Mucosa of rectum (tissue), 2 donors: ENCODE results near the gene RNF148.

Source experiments
- H3K27ac ChIP-seq, 2 donors: one replicate each; pipeline ENCODE4 v1.7.0; 2013; ENCODE audit warnings: inconsistent platforms in 2 of 2, low read depth in 2 of 2, low read length in 2 of 2
- H3K27me3 ChIP-seq, 2 donors: one replicate each; pipeline ENCODE4 v1.7.0; 2013; ENCODE audit warnings: low read length in 2 of 2; ENCODE audit not compliant: control insufficient read depth in 2 of 2, insufficient read depth in 2 of 2
- H3K36me3 ChIP-seq, 2 donors: one replicate each; pipeline ENCODE4 v1.7.0; 2013; ENCODE audit warnings: low read length in 2 of 2; ENCODE audit not compliant: control insufficient read depth in 2 of 2, insufficient read depth in 2 of 2
- H3K4me1 ChIP-seq, 2 donors: one replicate each; pipeline ENCODE4 v1.7.0; 2013; ENCODE audit warnings: low read length in 2 of 2, mild to moderate bottlenecking in 1 of 2; ENCODE audit not compliant: control insufficient read depth in 2 of 2, insufficient read depth in 2 of 2
- H3K4me3 ChIP-seq, 2 donors: one replicate each; pipeline ENCODE4 v1.7.0; 2013; ENCODE audit warnings: low read length in 2 of 2
- H3K9ac ChIP-seq, 2 donors: one replicate each; pipeline ENCODE4 v1.7.0; 2013; ENCODE audit warnings: low read length in 2 of 2, low read depth in 1 of 2, mild to moderate bottlenecking in 1 of 2
- H3K9me3 ChIP-seq, 2 donors: one replicate each; pipeline ENCODE4 v1.7.0; 2013; ENCODE audit warnings: low read length in 2 of 2; ENCODE audit not compliant: control insufficient read depth in 2 of 2
- donor health status: healthy.
- donor health status: Normal muscosa, but diverticular disease.

Gene RNF148

DNA sequence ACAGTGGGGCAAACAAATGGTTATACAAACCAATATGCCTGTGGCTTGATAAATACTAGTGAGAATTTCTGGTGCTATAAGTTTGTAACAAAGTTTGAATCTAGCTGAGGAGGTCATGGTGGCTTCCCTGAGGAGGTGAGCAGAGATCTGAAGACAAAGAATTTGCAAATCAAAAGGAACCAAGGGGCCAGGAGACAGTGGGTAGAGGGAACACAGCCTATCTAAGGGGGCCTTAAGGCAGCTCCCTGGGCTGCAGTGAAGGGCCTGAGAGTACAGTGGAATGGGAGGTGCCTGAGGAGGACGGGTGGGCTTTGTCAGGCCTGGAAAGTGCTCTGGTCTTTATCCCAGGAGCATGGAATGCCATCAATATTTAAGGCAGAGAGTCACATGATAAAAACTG lies 25.6 kb downstream of the RNF148 start:
- Histone ChIP-seq H3K9me3 (no peaks in the 10 kb centered on the region), H3K36me3 (no peaks in the 10 kb centered on the region), H3K9ac (no peak overlapping the region), H3K27ac (no peak overlapping the region), H3K4me1 (no peaks in the 10 kb centered on the region), H3K27me3 (no peaks in the 10 kb centered on the region), H3K4me3 (no peak overlapping the region)

DNA sequence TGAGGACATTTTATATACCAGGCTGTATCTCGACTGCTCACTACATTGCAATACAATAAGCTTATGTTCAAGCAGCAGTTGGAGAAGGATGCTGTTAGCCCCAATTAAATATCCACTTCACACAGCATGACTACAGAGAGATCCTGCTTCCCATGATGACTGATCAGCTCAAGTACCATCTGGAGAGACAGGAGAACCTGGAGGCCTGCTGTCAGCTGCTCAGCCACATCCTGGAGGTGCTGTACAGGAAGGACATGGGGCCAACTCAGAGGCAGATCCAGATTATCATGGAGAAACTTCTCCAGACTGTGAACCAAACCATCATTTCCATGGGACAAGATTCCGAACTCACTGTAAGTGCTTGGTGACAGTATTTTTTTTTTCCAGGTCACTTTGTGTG lies 26.3 kb downstream of the RNF148 start:
- H3K9me3 ChIP-seq, result no peaks in the 10 kb centered on the region
- no peaks in the 10 kb centered on the region for H3K36me3 ChIP-seq
- H3K9ac ChIP-seq, result no peak overlapping the region
- H3K4me1 ChIP-seq, result no peaks in the 10 kb centered on the region
- H3K4me3 ChIP-seq, result no peak overlapping the region
- H3K27me3 ChIP-seq, result no peaks in the 10 kb centered on the region
- no peak overlapping the region for H3K27ac ChIP-seq

DNA sequence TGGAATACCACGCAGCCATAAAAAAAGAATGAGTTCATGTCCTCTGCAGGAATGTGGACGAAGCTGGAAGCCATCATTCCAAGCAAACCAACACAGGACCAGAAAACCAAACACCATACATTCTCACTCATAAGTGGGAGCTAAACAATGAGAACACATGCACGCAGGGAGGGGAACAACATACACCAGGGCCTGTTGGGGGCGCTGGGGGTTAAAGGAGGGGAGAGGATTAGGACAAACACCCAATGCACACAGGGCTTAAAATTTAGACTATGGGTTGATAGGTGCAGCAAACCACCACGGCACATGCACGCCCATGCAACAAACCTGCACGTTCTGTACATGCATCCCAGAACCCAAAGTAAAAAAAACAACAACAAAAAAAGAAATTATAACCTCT lies 27.1 kb downstream of the RNF148 start:
- no peaks in the 10 kb centered on the region for H3K4me1 ChIP-seq
- H3K27ac ChIP-seq, result no peak overlapping the region
- H3K36me3 ChIP-seq, result no peaks in the 10 kb centered on the region
- H3K9ac ChIP-seq, result no peak overlapping the region
- H3K27me3 ChIP-seq, result no peaks in the 10 kb centered on the region
- H3K9me3 ChIP-seq, result no peaks in the 10 kb centered on the region
- H3K4me3 ChIP-seq, result no peak overlapping the region

DNA sequence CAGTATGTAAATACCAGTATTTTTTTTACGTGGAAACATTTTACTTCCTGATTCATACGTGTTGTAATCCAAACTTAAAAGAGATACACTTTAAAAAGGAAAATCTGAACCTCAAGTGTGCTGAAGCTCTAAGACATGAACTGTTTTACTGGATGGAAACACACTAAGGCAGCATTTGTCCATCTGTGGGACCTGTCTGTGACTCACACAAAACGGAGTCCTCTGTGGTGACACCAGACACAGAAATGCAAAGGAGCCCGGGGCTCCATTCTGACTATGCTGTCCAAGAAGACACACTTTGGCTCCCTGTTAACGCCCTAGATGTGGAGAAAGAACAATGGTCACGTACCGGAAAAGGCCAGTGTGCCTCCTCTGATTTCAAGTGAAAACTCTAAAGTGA lies 27.7 kb downstream of the RNF148 start:
- Histone ChIP-seq H3K27me3 (no peaks in the 10 kb centered on the region), H3K4me1 (no peaks in the 10 kb centered on the region), H3K4me3 (no peak overlapping the region), H3K9me3 (no peaks in the 10 kb centered on the region), H3K36me3 (no peaks in the 10 kb centered on the region), H3K27ac (no peak overlapping the region), H3K9ac (no peak overlapping the region)

DNA sequence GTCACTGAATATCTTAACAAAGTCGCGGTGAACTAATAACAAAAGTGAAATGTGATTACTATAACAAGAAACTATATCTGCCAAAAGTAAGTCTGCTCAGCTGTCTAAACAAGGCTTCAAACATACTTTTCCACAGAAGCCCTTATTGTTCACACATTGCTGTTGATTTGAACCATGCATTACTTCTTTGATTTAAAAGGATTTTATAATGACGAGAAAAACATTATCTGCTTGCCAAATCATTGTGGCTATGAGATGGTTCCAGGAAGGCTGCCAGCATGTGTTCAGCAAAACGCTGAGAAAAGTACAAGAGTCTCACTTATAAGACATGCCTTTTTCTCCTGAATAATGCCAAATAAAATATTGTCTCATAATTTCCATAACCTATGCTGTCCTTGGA lies 28.2 kb downstream of the RNF148 start:
- H3K27me3 ChIP-seq, result no peaks in the 10 kb centered on the region
- no peaks in the 10 kb centered on the region for H3K36me3 ChIP-seq
- no peak overlapping the region for H3K9ac ChIP-seq
- H3K4me1 ChIP-seq, result no peaks in the 10 kb centered on the region
- no peaks in the 10 kb centered on the region for H3K9me3 ChIP-seq
- no peak overlapping the region for H3K27ac ChIP-seq
- no peak overlapping the region for H3K4me3 ChIP-seq

DNA sequence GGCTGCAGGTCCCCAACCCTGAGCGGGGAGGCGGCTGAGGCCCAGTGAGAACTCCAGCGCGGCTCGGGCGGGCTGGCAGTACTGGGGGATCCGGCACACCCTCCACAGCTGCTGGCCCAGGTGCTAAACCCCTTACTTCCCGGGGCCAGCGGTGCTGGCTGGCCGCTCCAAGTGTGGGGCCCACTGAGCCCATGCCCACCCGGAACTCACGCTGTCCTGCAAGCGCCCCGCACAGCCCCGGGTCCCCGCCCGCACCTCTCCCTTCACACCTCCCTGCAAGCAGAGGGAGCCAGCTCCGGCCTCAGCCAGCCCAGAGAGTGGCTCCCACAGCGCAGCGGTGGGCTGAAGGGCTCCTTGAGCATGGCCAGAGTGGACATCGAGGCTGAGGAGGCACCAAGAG lies 28.8 kb downstream of the RNF148 start:
- H3K4me1 ChIP-seq, result no peaks in the 10 kb centered on the region
- H3K36me3 ChIP-seq, result no peaks in the 10 kb centered on the region
- no peak overlapping the region for H3K9ac ChIP-seq
- H3K27ac ChIP-seq, result no peak overlapping the region
- H3K27me3 ChIP-seq, result no peaks in the 10 kb centered on the region
- no peak overlapping the region for H3K4me3 ChIP-seq
- H3K9me3 ChIP-seq, result no peaks in the 10 kb centered on the region

DNA sequence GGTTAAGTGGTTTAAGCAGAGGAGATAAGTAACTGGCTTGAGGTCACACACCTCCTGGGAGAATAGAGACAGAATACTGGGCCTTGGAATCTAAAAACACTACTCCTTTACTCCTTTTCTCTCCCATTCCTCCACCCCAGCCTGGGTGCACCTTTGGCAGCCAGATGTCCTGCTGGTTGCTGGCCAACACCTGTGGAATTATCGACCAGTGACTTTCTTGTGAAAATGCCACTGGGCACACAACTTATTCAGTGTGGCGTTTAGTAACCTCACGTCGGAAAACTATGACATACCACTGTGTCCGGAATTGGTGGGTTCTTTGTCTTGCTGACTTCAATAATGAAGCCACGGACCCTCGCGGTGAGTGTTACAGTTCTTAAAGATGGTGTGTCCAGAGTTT lies 30.2 kb downstream of the RNF148 start:
- Histone ChIP-seq H3K36me3 (no peaks in the 10 kb centered on the region), H3K4me3 (no peak overlapping the region), H3K9me3 (no peaks in the 10 kb centered on the region), H3K4me1 (no peaks in the 10 kb centered on the region), H3K27ac (no peak overlapping the region), H3K9ac (no peak overlapping the region), H3K27me3 (no peaks in the 10 kb centered on the region)

DNA sequence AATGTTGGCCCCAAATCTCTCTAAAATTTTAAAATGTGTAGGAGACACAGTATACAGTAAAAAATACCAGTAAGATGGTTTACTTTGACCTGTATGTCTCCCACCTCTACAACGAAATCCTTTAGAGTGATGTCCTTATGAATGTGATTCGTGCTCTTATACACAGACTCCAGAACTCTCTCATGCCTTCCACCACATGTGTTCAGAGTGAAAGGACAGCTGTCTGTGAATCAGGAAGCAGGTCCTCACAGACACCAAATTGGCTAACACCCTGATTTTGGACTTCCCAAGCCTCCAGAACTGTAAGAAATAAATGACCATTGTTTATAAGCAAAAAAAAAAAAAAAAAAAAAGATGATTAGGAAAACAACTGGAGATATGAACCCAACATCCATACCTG lies 39.0 kb downstream of the RNF148 start:
- no peaks in the 10 kb centered on the region for H3K4me1 ChIP-seq
- H3K27ac ChIP-seq, result no peak overlapping the region
- no peak overlapping the region for H3K9ac ChIP-seq
- H3K36me3 ChIP-seq, result no peaks in the 10 kb centered on the region
- H3K9me3 ChIP-seq, result no peaks in the 10 kb centered on the region
- no peaks in the 10 kb centered on the region for H3K27me3 ChIP-seq
- no peak overlapping the region for H3K4me3 ChIP-seq

DNA sequence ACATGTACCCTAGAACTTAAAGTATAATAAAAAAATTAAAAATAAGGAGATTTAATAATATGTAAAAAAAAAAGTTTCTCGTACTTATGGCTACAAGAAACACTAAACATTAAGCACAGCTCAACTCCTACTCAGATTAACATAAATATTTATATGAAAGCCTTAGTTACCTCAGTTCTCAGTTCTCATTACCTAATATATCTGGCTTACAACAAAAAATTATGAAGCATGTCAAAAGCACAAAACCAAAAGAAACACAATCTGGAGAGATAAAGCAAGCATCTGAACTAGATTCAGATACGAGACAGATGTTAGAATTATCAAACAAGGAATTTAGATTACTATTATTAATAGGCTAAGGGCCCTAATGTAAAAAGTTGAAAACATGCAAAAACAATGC lies 43.9 kb downstream of the RNF148 start:
- H3K27ac ChIP-seq, result no peak overlapping the region
- no peak overlapping the region for H3K4me3 ChIP-seq

DNA sequence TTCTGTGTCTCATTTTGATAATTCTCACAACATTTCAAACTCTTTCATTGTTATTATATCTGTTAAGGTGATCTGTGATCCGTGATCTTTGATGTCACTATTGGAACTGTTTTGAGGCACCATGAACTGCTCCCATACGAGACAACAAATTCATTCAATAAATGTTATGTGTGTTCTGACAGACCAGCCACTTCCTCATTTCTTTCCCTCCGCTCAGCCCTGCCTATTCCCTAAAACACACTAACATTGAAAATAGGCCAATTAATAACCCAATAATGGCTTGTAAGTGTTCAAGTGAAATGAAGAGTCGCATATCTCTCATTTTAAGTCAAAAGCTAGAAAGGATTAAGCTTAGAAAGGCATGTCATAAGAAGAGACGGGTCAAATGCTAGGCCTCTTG lies 49.0 kb downstream of the RNF148 start:
- H3K4me1 ChIP-seq, result no peaks in the 10 kb centered on the region
- H3K36me3 ChIP-seq, result no peaks in the 10 kb centered on the region
- no peaks in the 10 kb centered on the region for H3K9me3 ChIP-seq
- no peak overlapping the region for H3K27ac ChIP-seq
- H3K4me3 ChIP-seq, result no peak overlapping the region
- no peak overlapping the region for H3K9ac ChIP-seq
- H3K27me3 ChIP-seq, result no peaks in the 10 kb centered on the region

More for the DNA sequence above, 43.9 kb downstream of the RNF148 start:
- H3K36me3 ChIP-seq, result no peaks in the 10 kb centered on the region
- no peaks in the 10 kb centered on the region for H3K4me1 ChIP-seq
- H3K9me3 ChIP-seq, result no peaks in the 10 kb centered on the region
- H3K27me3 ChIP-seq, result no peaks in the 10 kb centered on the region
- H3K9ac ChIP-seq, result no peak overlapping the region

DNA sequence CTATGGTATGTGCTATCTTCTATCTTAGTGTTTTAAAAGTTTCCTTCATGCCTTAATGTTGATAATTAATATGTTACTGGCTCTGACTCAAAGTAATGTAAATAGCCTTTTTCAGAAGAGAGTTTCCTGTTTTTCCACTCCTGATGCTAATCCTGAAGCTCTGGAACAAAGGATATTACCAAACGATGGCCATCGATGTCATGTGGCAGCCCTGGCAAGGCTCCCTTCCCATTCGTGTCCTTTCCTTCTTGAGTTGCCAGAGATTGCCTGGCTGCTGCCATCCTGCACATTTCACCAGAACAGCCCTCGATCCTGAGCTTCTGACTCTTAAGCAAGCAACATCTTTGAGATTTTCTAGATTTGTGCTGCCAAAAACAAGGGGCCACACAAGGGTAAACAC lies 49.8 kb downstream of the RNF148 start:
- no peak overlapping the region for H3K27ac ChIP-seq
- no peaks in the 10 kb centered on the region for H3K27me3 ChIP-seq
- H3K9me3 ChIP-seq, result no peaks in the 10 kb centered on the region
- no peaks in the 10 kb centered on the region for H3K4me1 ChIP-seq
- H3K36me3 ChIP-seq, result no peaks in the 10 kb centered on the region
- no peak overlapping the region for H3K9ac ChIP-seq
- no peak overlapping the region for H3K4me3 ChIP-seq
